ENCODE measurements around the gene CLCN5.
"Not testable (repeated sequence)": the region's sequence is repeated elsewhere in the genome, so short reads cannot be mapped to it uniquely, and the experiment has no call there.

CLCN5 gene

DNA sequence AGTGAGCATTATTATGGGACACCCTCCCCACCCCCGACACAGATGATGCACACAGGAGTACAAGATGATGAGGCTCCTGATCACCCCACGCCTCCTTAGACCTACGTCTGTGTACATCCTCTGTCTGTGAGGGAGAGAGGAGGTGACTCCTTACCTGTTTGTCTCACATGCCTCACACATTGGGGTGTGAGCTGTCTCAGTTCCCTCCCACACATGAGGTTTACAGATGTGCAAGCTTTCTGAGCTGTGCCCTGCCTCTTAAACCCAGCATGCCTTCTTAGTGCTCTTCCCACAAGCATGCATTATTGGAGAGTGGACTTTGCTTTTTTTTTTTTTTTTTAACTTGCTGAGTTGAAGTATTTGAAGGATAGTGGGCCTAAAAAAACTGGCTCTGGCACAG, 76.7 kb downstream of the CLCN5 start:
- no peak for DNase-seq

DNA sequence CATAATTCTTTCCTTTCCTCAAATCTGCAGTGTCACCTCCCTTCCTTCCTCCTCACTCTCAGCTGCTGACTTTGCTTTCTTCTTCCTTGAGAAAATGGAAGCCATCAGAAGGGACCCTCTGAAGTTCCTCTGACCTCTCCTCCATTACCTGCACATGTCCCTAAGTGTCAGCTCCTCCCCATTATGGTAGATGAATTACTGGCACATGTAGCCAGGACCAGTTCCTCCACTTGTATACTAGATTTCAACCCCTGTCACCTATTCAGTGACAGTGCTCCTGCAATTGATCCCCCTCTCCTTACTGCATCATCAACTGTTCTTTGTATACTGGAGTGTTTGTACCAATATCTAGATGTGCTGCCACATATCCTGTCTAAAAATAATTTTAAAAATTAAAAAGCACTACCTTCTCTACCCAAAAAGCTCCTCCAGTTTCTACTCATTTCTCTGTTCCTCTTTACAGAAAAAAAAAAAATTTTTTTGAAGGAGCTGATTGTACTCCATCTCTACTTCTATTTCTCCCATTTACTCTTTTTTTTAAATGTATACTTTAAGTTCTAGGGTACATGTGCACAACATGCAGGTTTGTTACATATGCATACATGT, 78.6 kb downstream of the CLCN5 start:
- DNase-seq = no peak

DNA sequence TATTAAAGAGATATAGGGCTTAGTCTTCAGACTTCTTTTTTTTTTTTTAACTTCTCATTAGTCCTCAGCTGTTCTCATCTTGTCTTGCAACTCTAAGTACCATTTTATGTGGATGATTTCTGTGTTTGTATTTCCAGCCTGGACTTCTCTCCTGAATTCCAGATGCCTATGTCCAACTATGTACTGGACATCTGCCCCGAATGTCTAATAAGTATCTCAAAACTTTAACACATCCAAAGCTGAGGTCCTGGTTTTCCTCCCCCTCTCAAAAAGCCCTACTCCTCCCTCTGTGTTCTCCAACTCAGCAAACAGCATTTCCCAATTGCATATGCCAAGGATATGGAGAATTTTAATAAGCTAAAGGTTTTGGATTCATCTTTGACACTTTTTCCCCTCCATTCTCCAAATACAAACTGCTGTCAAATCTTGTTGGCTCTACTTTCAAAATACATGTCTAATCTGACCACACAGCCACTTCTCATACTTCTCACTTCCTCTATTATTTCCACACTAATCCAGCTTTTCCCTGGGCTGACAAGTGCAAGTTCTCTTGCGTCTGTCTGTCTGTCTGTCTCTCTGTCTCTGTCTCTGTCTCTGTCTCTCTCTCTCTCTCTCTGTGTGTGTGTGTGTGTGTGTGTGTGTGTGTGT, 79.8 kb downstream of the CLCN5 start:
- no peak for DNase-seq

DNA sequence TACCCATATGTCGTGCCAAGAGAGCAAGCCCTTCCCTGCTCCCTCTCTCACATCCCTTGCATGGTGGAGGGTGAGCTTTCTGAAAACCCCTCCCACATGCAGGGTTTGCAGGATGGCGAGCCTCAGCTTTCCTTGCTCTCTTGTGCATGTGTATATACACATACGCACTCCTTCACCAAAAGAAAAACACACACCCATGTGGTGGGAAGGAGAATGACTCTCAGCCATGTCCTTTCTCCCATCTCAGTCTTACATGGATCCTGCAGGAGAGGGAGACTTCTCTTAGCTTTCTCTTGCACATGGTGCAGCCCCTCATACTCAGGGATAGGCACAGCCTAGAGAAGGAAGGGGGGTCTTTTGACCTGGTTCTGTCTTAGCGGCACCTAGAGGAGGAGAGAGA, 81.1 kb downstream of the CLCN5 start:
- no peak for DNase-seq

DNA sequence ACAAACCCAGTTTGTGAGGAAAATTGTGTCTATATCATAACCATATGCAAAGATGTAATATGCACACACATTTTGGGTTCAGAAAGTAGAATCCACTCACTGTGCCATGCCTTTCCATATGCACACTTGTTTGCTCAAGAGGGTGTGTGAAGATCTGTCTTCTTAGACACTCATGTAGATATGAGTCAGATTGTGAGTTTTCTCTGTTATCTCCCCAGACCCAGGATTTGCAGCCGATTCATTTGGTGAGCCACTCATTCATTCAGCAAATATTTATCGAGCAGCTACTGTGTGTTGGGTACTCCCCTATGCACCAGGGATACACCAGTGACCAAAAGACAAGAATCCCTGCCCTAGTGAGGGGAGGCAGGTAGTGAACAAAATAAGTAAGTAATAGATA, 81.5 kb downstream of the CLCN5 start:
- DNase-seq = no peak

DNA sequence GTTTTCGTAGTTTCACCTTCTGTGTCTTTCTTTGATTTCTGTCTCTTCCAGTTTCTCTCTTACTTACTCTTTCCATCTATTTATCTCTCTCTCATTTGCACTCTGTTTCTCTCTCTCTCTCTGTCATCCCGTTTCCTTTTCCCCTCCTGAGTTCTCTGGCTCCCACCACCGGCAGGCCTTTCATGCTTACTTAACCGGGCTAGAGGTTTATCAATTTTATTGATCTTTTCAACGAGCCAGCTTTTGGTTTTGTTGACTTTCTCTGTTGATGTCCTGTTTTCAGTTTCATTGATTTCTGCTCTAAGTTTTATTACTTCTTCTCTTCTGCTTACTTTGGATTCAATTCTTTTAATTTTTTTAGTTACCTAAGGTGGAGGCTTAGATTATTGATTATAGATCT, 103.2 kb downstream of the CLCN5 start:
- DNase-seq = not testable (repeated sequence)

DNA sequence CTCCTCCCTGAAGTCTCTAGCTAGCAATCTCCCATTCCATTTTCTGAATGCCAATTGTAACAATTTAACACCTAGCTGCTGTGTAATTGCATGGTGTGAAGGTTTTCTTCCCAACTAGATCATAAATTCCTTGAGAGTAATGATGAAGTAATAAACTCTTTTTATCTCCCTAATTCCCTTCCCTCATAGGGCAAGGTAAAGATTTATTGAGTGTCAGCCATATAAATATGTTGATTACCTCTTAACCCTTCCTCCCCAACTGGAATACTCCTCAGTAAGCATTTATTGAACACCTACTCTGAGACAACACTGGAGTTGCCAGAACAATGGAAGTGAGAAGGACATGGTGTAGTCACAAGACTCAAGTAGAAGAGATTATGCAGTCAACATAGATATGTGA, 112.7 kb downstream of the CLCN5 start:
- DNase-seq = no peak

DNA sequence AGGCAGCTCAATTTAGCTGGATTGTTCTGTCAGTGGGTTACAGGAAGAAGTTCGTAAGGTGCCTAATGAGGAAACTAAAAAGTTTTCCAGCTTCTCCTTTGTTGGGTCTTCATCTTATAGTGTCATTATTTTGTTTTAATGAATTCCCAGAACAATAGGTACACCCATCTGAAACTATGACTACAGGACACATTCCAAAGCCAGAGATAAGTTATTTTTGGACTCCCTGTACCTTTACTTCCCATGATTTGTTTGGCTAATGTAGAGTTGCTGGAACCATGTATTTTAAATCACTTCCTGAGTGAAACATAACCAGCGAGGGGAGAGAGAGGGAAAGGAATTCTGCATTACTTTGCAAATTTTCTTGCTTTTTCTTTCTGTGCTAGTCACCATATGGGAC, 114.0 kb downstream of the CLCN5 start:
- no peak for DNase-seq

DNA sequence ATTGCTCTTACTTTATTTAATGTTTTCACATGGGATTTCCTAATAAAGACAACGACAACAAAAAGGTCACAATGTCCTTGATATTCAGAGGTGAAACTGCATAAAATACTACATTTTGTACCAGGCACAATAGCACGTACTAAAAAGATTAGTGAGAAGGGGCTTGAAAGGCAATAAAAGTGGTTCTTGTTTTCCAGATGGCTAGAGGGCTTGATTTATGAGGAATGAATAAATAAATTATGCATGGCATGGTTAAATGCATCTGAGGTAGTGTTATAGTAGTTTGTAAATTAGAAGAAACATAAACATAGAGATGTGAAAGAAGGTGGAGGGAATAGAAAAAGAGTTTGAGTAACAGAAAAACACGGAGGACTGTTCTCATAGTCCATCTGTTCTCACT, 123.4 kb downstream of the CLCN5 start:
- no peak for DNase-seq

DNA sequence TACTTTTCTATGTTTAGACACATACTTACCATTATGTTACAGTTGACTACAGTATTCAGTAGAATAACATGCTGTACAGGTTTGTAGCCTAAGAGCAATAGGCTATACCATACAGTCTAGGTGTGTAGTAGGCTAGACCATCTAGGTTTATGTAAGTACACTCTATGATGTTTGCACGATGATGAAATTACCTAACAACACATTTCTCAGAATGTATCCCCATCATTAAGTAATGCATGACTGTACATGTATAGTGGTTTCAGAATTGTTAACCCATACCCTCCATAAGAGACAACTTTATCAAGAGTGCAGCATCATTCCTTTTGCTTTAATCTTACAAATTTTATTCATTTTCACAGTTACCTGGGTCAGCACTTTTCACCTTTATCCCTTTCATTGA, 126.8 kb downstream of the CLCN5 start:
- DNase-seq = no peak

DNA sequence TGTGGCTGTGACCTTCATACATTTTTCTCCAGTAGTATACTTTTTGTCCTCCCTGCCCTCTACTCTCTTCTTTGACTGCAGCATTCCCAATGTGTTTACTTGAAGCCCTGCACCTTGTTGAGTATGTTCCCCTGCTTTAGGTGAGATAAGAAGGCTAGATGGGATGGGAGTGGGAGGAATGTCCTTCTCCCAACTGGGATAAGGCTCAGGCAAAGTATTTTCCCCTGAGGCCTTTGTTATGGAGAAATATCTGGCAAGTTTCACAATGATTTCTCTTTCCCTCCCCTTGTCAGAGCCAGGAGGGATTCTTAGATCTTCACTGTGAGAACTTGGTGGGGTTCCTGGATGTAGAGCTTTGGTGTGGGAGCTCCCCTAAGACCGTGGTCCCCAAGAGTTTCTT, 131.8 kb downstream of the CLCN5 start:
- no peak for DNase-seq

DNA sequence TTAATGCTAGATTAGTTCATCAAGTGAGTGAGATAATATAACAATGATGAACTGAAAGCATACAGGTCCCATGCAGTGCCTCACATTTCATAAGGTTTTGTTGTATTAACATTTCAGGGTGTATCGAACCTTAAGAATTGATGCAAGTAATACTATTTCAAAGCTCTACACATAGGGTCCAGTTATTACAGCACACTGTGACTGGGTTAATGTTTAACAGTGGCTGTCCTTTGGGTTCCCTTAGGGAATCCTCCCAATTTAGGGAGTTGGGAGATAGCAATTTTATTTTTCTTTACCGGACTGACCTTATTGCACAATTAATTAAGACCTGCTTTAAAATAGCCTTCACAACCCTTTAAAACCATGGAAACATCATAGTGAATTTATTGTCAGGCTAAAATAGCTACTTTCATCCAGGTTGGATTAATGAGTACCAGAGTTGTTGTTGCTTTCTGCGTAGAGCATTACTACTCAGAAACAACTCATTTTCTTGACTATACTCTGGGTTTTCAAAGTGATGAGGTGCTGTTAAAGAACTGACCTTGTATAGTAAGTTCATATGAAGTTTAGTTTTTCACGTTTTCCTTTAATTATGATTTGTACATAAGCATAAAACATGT, 144.0 kb downstream of the CLCN5 start:
- DNase-seq = no peak

DNA sequence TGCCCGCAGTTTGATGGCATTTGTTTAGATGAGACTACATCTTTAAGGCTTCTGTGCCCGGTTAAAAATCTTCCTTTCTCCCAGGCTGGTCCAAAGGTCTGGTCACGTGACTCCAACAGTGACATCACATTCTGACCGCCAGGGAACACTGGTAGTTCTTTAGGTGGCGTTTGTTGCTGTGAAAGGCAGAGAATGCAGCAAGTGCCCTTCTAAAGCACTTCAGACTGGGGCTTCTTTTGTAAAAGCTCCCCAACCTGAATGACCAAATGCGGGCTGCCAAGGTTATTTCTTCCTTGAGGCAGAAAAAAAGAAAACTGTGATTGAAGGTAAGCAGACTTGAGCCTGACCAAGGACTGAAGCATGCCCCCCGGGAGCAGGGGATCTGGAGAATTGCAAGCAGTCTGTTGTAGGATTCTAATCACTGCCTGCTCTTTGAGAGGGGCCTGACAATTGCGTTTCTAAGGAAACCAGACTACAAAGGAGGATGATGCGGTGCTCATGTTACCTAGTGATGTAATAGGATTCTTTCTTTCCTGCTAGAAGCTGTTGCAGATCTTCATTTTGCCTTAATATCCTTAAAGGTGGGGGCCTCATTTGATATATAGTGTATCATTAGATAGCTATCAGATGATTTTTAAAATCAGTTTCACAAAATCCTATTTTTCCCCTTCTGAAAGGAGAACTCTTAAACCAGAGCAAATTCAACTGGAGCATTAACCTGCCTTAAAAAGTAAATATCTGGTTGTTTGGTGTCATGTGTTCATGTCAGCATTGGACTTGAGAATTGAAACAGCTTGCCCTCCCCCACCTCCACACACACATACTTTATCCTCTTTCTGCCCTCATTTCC, 145.3 kb downstream of the CLCN5 start:
- DNase-seq = no peak

DNA sequence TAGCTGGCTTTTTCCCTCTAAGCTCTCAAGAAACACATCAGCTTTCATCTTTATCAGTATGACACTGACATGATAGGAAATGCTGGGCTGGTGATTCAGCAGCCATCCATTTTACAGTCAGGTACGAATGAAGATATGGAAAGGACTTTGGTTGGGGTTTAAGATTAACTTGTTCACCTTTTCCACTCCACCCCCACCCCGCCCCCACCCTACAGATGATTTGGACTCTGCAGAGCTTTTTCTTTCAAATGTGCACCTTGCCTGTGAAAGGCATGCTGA, 145.8 kb downstream of the CLCN5 start:
- no peak for DNase-seq

DNA sequence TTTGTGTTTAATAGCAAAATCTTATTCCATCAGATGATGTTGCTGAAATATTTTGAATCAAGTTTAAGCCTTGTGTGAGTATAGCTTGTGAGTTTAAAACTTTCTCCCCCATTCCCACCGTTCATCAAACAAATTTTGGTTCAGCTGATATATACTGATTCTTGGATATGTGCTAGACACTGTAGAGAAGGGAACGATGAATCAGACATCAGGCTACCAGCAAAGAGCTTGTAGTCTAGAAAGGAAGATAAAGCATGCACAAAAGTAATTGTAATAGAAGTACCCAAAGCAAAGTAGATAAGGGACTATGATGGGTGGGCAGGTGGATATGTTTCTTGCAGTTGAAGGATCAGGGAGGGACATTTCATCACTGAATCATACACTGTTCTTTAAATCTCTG, 146.5 kb downstream of the CLCN5 start:
- DNase-seq = no peak

DNA sequence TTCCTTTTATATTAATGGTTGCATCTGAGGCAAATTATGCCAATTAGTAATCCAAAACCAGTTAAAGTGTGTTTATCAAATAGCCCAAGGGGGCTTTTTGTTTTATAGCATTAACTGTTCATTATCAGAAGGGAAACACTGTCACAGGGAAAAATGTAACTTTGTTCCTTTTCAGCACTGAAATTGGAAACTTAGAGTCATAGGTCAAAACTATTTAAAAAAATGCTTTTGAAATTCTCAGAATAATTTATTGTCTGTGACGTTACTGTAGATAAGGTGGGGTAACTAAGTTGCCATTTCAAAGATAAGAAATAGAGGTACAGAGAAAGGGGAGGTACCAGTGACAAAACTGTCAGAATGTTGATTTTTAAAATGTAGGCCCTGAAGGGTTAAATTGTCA, 149.1 kb downstream of the CLCN5 start:
- no peak for DNase-seq

DNA sequence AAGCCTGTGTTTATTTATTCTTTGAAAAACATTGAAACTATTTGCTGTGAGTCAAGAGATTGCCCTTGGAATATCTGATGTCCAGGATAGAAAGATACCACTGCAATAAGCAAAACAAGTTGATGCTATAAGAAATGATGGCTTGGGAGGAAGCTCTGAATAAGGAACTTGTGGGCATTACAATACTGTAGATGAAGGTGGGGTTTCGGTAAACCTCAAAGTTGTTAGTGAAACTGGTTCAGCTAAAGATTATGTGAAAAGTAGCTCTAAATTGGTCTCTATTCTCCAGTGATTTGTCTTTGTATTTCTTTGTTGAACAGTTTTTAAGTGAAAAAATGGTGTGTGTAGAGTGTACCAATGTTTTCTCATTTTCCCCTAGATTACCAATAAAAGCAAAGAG, 149.7 kb downstream of the CLCN5 start:
- no peak for DNase-seq

DNA sequence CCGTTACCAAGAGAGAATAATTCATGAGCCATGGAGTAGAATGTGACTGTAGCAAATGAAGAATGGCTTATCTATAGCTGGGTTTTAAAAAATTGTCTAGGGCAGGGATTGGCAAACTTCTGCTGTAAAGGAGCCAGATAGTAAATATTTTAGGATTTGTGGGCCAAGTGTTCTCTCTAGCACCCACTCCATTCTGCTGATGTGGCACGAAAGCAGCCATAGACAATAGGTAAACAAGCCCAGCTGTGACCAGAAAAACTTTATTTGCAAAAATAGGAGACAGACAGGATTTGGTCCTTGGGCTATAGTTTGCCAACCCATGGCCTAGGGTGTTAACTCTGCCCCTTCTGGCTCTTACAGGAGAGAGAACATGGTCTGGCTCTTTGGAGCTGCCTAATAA, 151.2 kb downstream of the CLCN5 start:
- no peak for DNase-seq

DNA sequence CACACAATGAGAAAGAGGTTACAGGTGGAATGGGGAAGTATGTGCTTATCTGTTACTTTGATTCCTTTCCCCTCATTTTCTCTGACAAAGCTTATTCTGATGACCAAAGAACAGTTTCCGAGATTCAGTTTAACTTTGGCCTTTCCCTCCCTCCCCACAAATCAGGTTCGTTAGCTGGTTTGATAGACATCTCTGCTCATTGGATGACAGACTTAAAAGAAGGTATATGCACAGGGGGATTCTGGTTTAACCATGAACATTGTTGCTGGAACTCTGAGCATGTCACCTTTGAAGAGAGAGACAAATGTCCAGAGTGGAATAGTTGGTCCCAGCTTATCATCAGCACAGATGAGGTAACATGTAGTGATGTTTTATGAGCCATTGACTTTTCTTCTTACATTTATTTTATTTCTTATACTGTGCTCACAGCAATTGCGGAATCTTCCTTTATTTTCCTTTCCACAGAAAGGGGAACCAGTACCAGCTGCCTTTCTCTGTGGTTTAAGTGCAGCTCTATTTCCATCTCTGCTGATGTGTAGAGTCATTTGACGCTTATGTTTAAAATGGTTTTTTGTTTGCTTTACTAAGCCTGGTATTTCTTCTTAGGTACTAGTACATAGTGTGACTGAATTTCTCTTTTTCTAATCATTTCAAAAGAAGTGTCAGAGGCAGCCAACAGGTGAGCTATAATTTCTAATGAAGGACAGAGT, 153.4 kb downstream of the CLCN5 start:
- DNase-seq = no peak

DNA sequence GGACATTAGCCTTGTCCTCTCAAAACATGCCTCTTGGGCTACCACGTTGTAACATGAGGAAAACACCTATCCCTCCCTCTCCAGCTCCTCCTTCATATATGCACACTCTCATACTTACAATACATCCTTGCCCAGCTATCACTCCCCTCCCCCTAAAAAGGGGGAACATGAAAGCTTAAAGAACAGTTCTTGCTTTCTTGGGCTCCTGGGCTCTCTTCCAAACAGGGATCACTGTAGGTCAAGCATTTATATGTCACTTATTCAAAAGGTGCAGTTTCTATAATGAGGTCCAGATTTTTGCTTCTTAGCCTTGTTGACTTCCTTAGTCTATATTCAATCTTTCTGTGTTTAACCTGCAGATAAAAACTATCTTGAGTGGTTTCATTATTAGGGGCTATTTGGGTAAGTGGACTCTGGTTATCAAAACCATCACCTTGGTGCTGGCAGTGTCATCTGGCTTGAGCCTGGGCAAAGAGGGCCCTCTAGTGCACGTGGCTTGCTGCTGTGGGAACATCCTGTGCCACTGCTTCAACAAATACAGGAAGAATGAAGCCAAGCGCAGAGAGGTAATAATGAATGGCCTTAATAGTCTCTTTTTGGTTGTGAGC, 159.0 kb downstream of the CLCN5 start:
- DNase-seq = no peak

DNA sequence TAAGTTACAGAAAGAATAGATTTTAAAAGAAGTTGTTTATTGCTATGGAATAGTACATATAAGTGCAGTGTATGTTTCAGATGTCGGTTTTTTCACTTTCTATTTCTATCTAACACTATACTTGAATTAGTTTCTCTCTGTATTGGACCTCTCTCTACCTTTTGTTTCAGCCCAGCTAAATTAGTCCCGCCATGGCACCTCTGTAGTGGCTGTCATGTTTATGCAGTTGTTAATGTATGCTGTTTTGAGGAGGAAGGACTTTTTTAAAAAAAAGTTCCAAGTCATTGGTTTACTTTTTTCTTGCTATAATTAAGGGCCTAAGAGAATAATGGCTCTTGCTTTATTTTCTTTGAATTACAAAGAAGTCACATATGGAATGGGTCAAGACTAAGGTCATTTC, 160.3 kb downstream of the CLCN5 start:
- DNase-seq = no peak

DNA sequence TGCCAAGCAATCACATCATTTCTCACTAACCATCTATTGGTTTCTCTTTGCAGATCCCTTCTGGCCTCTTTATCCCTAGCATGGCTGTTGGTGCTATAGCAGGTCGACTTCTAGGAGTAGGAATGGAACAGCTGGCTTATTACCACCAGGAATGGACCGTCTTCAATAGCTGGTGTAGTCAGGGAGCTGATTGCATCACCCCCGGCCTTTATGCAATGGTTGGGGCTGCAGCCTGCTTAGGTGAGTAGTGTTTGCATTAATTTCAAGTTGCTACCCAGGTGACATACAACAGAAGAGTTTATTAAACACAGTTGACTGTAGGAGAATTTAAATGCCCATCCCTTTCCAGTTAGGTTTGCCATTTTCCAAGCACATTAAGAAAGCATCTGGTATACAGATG, 166.2 kb downstream of the CLCN5 start:
- DNase-seq = no peak

DNA sequence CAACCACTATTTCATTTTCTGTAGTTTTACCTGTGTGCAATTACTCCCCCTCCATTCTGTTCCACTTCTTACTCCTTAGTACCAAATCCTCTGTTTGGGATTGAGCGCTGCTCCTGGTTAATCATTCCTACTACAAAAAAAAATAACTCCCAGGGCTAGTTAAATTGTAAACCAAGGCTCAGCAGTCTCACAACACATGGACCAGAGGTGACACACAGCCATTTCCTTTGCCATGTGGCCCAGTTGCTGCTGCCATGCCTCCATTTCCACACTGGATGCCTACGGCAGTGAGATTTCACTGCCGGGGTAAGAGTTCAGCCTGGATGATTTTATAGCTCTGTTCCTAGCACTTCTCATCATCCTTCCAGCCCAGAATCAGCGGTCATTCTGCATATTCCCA, 171.2 kb downstream of the CLCN5 start:
- no peak for DNase-seq
